ENCODE data around the gene EHMT1.

- TF ChIP-seq CTCF (conservative IDR thresholded peaks at IDR 0.05; ENCODE audit: low read length) (no peak), EZH2phosphoT487 (IDR thresholded peaks at IDR 0.05; ENCODE audit: borderline replicate concordance, low read depth, low read length) (no peak)
These were observed 90.8 kb downstream of the EHMT1 start for GRCh38 chr9:137709411-137710101.
